H9 (cell line): ENCODE results near the gene PTPRQ. TPM values are rescaled to one million over a fixed set of nuclear protein-coding genes. Genes with fewer than 3 reads are reported as not detected.

Experiments
- DNase-seq: peaks from one replicate; pipeline ENCODE4 v3.0.0-alpha.2; 2017
- H2AFZ ChIP-seq: one replicate; pipeline ENCODE4 v1.6.1; 2013; ENCODE audit warnings: mild to moderate bottlenecking, low read length, control low read depth, moderate library complexity
- H2AK5ac ChIP-seq: 2 replicates; pipeline ENCODE4 v1.6.1; 2013; ENCODE audit warnings: low read length, control low read depth, mixed read lengths; ENCODE audit not compliant: insufficient read length
- H2BK120ac ChIP-seq: one replicate; pipeline ENCODE4 v1.6.1; 2013; ENCODE audit warnings: low read depth, mild to moderate bottlenecking, low read length, control low read depth, inconsistent platforms; ENCODE audit not compliant: poor library complexity, severe bottlenecking
- H2BK12ac ChIP-seq: 2 replicates; pipeline ENCODE4 v1.6.1; 2013; ENCODE audit warnings: low read length, control low read depth, mixed read lengths, low read depth; ENCODE audit not compliant: insufficient read length
- H2BK15ac ChIP-seq: 2 replicates; pipeline ENCODE4 v1.6.1; 2013; ENCODE audit warnings: low read depth, low read length, control low read depth
- H2BK20ac ChIP-seq: one replicate; pipeline ENCODE4 v1.6.1; 2013; ENCODE audit warnings: low read depth, mild to moderate bottlenecking, low read length, control low read depth, inconsistent platforms; ENCODE audit not compliant: poor library complexity, severe bottlenecking
- H2BK5ac ChIP-seq: 2 replicates; pipeline ENCODE4 v1.6.1; 2013; ENCODE audit warnings: low read length, control low read depth, mixed read lengths; ENCODE audit not compliant: insufficient read length
- H3K14ac ChIP-seq: 2 replicates; pipeline ENCODE4 v1.6.1; 2013; ENCODE audit warnings: low read length, control low read depth; ENCODE audit not compliant: insufficient read depth
- H3K18ac ChIP-seq: 2 replicates; pipeline ENCODE4 v1.6.1; 2013; ENCODE audit warnings: low read depth, mild to moderate bottlenecking, mixed read lengths, low read length, control low read depth; ENCODE audit not compliant: insufficient read length
- H3K23ac ChIP-seq: 2 replicates; pipeline ENCODE4 v1.6.1; 2013; ENCODE audit warnings: low read length, control low read depth, mixed read lengths, low read depth; ENCODE audit not compliant: insufficient read length
- H3K23me2 ChIP-seq: 2 replicates; pipeline ENCODE4 v1.6.1; 2013; ENCODE audit warnings: low read depth, mild to moderate bottlenecking, mixed read lengths, low read length, control low read depth; ENCODE audit not compliant: insufficient read length, poor library complexity, severe bottlenecking
- H3K27ac ChIP-seq: 2 replicates; pipeline ENCODE4 v1.5.1; 2013; ENCODE audit warnings: low read length, control low read depth, mixed read lengths, low read depth; ENCODE audit not compliant: insufficient read length
- H3K27me3 ChIP-seq: 2 replicates; pipeline ENCODE4 v1.6.1; 2013; ENCODE audit warnings: low read length, control low read depth, inconsistent platforms; ENCODE audit not compliant: insufficient read depth
- H3K4ac ChIP-seq: 2 replicates; pipeline ENCODE4 v1.6.1; 2013; ENCODE audit warnings: low read depth, mild to moderate bottlenecking, control low read depth, inconsistent platforms, low read length, moderate library complexity
- H3K4me1 ChIP-seq: 2 replicates; pipeline ENCODE4 v1.6.1; 2013; ENCODE audit warnings: low read length, control low read depth, inconsistent platforms; ENCODE audit not compliant: insufficient read depth
- H3K4me2 ChIP-seq: 2 replicates; pipeline ENCODE4 v1.6.1; 2013; ENCODE audit warnings: low read length, control low read depth, mixed read lengths; ENCODE audit not compliant: insufficient read length, insufficient read depth
- H3K56ac ChIP-seq: 2 replicates; pipeline ENCODE4 v1.6.1; 2013; ENCODE audit warnings: low read depth, mild to moderate bottlenecking, mixed read lengths, low read length, control low read depth; ENCODE audit not compliant: insufficient read length
- H3K79me1 ChIP-seq: 2 replicates; pipeline ENCODE4 v1.6.1; 2013; ENCODE audit warnings: low read depth, mild to moderate bottlenecking, moderate library complexity, low read length, control low read depth, inconsistent platforms; ENCODE audit not compliant: insufficient read depth, poor library complexity, severe bottlenecking
- H3K79me2 ChIP-seq: 2 replicates; pipeline ENCODE4 v1.6.1; 2013; ENCODE audit warnings: low read length, control low read depth, inconsistent platforms; ENCODE audit not compliant: insufficient read depth
- H3K9ac ChIP-seq: 2 replicates; pipeline ENCODE4 v1.6.1; 2013; ENCODE audit warnings: low read length, control low read depth, mixed read lengths; ENCODE audit not compliant: insufficient read length; ENCODE audit errors: extremely low read depth
- H3K9me3 ChIP-seq: one replicate; pipeline ENCODE4 v1.6.1; 2013; ENCODE audit warnings: low read depth, low read length, inconsistent platforms; ENCODE audit not compliant: control insufficient read depth
- H3T11ph ChIP-seq: one replicate; pipeline ENCODE4 v1.6.1; 2013; ENCODE audit warnings: mild to moderate bottlenecking, low read length, control low read depth, inconsistent platforms
- H4K20me1 ChIP-seq: one replicate; pipeline ENCODE4 v1.6.1; 2013; ENCODE audit not compliant: control insufficient read depth, insufficient read length, insufficient read depth
- H4K5ac ChIP-seq: 2 replicates; pipeline ENCODE4 v1.6.1; 2013; ENCODE audit warnings: low read depth, mild to moderate bottlenecking, mixed read lengths, low read length, control low read depth; ENCODE audit not compliant: insufficient read length
- H4K8ac ChIP-seq: replicated peaks from 2 replicates; pipeline ENCODE4 v1.6.1; 2013; ENCODE audit warnings: low read length, control low read depth, mixed read lengths, low read depth; ENCODE audit not compliant: insufficient read length
- H4K91ac ChIP-seq: 2 replicates; pipeline ENCODE4 v1.6.1; 2013; ENCODE audit warnings: low read depth, mild to moderate bottlenecking, moderate library complexity, mixed read lengths, low read length, control low read depth; ENCODE audit not compliant: insufficient read length
- H3K27ac Mint-ChIP-seq, 3 experiments: 2 replicates in 2 of 3; 3 replicates in 1 of 3; pipeline ENCODE4 v1.8.0; 2020 to 2021; ENCODE audit warnings: mixed read lengths in 3 of 3, mild to moderate bottlenecking in 1 of 3, moderate library complexity in 1 of 3
- H3K27me3 Mint-ChIP-seq: 2 replicates; pipeline ENCODE4 v1.8.0; 2021; ENCODE audit warnings: low read depth, mild to moderate bottlenecking, moderate library complexity, mixed read lengths
- H3K36me3 Mint-ChIP-seq, 3 experiments: 2 replicates in 2 of 3; 3 replicates in 1 of 3; pipeline ENCODE4 v1.8.0; 2020 to 2021; ENCODE audit warnings: low read depth in 3 of 3, mixed read lengths in 3 of 3; ENCODE audit not compliant: insufficient read depth in 1 of 3
- H3K4me1 Mint-ChIP-seq, 2 experiments: 2 replicates each; pipeline ENCODE4 v1.8.0; 2020; ENCODE audit warnings: mixed read lengths in 2 of 2
- H3K4me3 Mint-ChIP-seq, 2 experiments: 2 replicates in 1 of 2; 3 replicates in 1 of 2; pipeline ENCODE4 v1.8.0; 2020 to 2021; ENCODE audit warnings: mild to moderate bottlenecking in 2 of 2, mixed read lengths in 2 of 2, moderate library complexity in 1 of 2
- H3K9me3 Mint-ChIP-seq, 2 experiments: 2 replicates in 1 of 2; 3 replicates in 1 of 2; pipeline ENCODE4 v1.8.0; 2020; ENCODE audit warnings: mild to moderate bottlenecking in 2 of 2, mixed read lengths in 2 of 2, moderate library complexity in 1 of 2
- WGBS: extraction: QIAGEN DNeasy Blood & Tissue Kit; methylation state at CpG from one replicate; pipeline ENCODE4 v1.1.7; 2013; ENCODE audit warnings: missing lambda C conversion rate, low lambda C conversion rate, mixed read lengths; ENCODE audit not compliant: insufficient read length; ENCODE audit errors: extremely low coverage; 5-methylcytosine and 5-hydroxymethylcytosine counted together
- total RNA-seq: library from RNA; stranded (reverse); gene quantifications from 2 replicates; pipeline ENCODE4 v1.2.1, GENCODE V29; 2021
- TF ChIP-seq, protein P1 (sequence below): fragments of 200-600 bp; sonication (generic); conservative IDR thresholded peaks from 3 replicates; pipeline ENCODE4 v1.8.0; 2021; ENCODE audit warnings: antibody characterized with exemption, mild to moderate bottlenecking

The PTPRQ gene
- total RNA-seq, 1 experiment from 2014 or later, result not detected

DNA sequence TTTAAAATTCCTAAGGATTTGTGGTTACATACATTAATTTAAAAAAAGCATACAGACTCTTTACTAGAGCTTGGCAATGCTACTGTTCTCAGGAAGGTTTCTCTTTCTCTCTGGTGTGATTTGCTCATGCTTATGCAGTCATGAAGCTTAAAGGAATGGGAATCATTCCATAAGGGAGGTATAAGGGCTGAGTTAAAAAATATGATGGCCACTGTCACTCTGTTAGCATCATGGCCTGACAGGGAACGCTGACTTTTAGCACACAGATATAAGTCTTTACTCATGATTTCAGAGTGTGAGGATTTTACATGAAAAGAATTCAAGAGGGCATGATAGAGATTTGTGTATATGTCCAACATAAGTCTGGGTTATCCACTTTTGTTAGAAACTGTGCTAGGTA lies 276.5 kb downstream of the PTPRQ start:
- Histone ChIP-seq H3K18ac (no peak overlapping the region), H3T11ph (no peak overlapping the region), H3K79me1 (no peaks in the 10 kb centered on the region), H2BK12ac (no peak overlapping the region), H4K91ac (no peak overlapping the region), H3K79me2 (no peaks in the 10 kb centered on the region), H2AK5ac (no peak overlapping the region), H3K23ac (no peak overlapping the region), H3K27ac (no peak overlapping the region), H2BK15ac (no peak overlapping the region), H2BK20ac (no peak overlapping the region), H3K56ac (no peak overlapping the region), H3K4me2 (no peak overlapping the region), H2AFZ (no peak overlapping the region), H3K14ac (no peak overlapping the region), H3K9ac (no peak overlapping the region), H3K4me1 (0 out of 2 replicates have a peak, but pooled peaks cover 4% of the 10 kb centered on the region), H2BK5ac (no peak overlapping the region), H4K20me1 (no peaks in the 10 kb centered on the region), H3K9me3 (no peaks in the 10 kb centered on the region), H2BK120ac (no peak overlapping the region), H3K4ac (no peak overlapping the region), H4K5ac (no peak overlapping the region), H3K23me2 (no peaks in the 10 kb centered on the region), H3K27me3 (peaks cover 3% of the 10 kb centered on the region; the same call in 1 of the 2 replicates), H4K8ac (no peak overlapping the region)
- no peaks in the 10 kb centered on the region for H3K36me3 Mint-ChIP-seq
- H3K27me3 Mint-ChIP-seq, result peaks cover 26% of the 10 kb centered on the region
- H3K4me1 Mint-ChIP-seq, result peaks cover 14 to 16% of the 10 kb centered on the region in 2 experiments
- no peak overlapping the region for H3K4me3 Mint-ChIP-seq
- no CpG with 5 or more reads among the region's 1 CpG for WGBS
- H3K27ac Mint-ChIP-seq, result no peak overlapping the region
- H3K9me3 Mint-ChIP-seq, result no peaks in the 10 kb centered on the region
- TF ChIP-seq, protein P1, sequence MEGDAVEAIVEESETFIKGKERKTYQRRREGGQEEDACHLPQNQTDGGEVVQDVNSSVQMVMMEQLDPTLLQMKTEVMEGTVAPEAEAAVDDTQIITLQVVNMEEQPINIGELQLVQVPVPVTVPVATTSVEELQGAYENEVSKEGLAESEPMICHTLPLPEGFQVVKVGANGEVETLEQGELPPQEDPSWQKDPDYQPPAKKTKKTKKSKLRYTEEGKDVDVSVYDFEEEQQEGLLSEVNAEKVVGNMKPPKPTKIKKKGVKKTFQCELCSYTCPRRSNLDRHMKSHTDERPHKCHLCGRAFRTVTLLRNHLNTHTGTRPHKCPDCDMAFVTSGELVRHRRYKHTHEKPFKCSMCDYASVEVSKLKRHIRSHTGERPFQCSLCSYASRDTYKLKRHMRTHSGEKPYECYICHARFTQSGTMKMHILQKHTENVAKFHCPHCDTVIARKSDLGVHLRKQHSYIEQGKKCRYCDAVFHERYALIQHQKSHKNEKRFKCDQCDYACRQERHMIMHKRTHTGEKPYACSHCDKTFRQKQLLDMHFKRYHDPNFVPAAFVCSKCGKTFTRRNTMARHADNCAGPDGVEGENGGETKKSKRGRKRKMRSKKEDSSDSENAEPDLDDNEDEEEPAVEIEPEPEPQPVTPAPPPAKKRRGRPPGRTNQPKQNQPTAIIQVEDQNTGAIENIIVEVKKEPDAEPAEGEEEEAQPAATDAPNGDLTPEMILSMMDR, result no peak
- no peak for DNase-seq
